ENCODE results near the gene LAMA3. TPM values are rescaled to one million over a fixed set of nuclear protein-coding genes. Genes with fewer than 3 reads are reported as not detected.

Gene LAMA3
- total RNA-seq, 1 donor, result 8.3 TPM

GRCh38 chr18:23982155-23983079, 293.2 kb downstream of the LAMA3 start:
- DNase-seq (ENCODE audit: insufficient read length, low spot score, missing footprints), result peak; percentile 72
- H3K4me3 ChIP-seq (ENCODE audit: insufficient read depth, low read length), result peak overlapping the region; percentile 47
- no peak for TF ChIP-seq CTCF (IDR thresholded peaks at IDR 0.05; ENCODE audit: extremely low read depth, low read depth, low read length)

GRCh38 chr18:23983112-23983511, 293.9 kb downstream of the LAMA3 start:
- H4K20me1 ChIP-seq (ENCODE audit: insufficient read depth, low read length), result no peaks in the 10 kb centered on the region
- peak overlapping the region; percentile 61 for H2AFZ ChIP-seq (ENCODE audit: low read length)
- DNase-seq (ENCODE audit: insufficient read length, low spot score, missing footprints), result no peak
- no peaks in the 10 kb centered on the region for H3K79me2 ChIP-seq (ENCODE audit: insufficient read depth, low read length)
- peak overlapping the region; percentile 67 for H3K27ac ChIP-seq (ENCODE audit: low read depth, low read length)
- H3K4me2 ChIP-seq (ENCODE audit: insufficient read depth, low read length), result peak overlapping the region; percentile 75
- no peaks in the 10 kb centered on the region for H3K36me3 ChIP-seq (ENCODE audit: insufficient read depth, low read length)
- no peaks in the 10 kb centered on the region for H3K9me3 ChIP-seq (ENCODE audit: low read depth, low read length)
- no peak overlapping the region for H3K4me3 ChIP-seq (ENCODE audit: insufficient read depth, low read length)
- no peak for TF ChIP-seq CTCF (IDR thresholded peaks at IDR 0.05; ENCODE audit: extremely low read depth, low read depth, low read length)
- peaks cover 14% of the 10 kb centered on the region for H3K4me1 ChIP-seq (ENCODE audit: insufficient read depth, low read length)
- H3K27me3 ChIP-seq (ENCODE audit: insufficient read depth, low read length), result no peaks in the 10 kb centered on the region

More at GRCh38 chr18:23982155-23983079, 293.2 kb downstream of the LAMA3 start:
- Histone ChIP-seq H2AFZ (ENCODE audit: low read length) (peak overlapping the region; percentile 61), H4K20me1 (ENCODE audit: insufficient read depth, low read length) (no peaks in the 10 kb centered on the region), H3K9me3 (ENCODE audit: low read depth, low read length) (no peaks in the 10 kb centered on the region), H3K36me3 (ENCODE audit: insufficient read depth, low read length) (no peaks in the 10 kb centered on the region), H3K4me1 (ENCODE audit: insufficient read depth, low read length) (peaks cover 14% of the 10 kb centered on the region), H3K4me2 (ENCODE audit: insufficient read depth, low read length) (peak overlapping the region; percentile 75), H3K27ac (ENCODE audit: low read depth, low read length) (peak overlapping the region; percentile 67), H3K79me2 (ENCODE audit: insufficient read depth, low read length) (no peaks in the 10 kb centered on the region), H3K27me3 (ENCODE audit: insufficient read depth, low read length) (no peaks in the 10 kb centered on the region)

GRCh38 chr18:23986600-23987359, 297.5 kb downstream of the LAMA3 start:
- no peaks in the 10 kb centered on the region for H3K9me3 ChIP-seq (ENCODE audit: low read depth, low read length)
- no peak overlapping the region for H2AFZ ChIP-seq (ENCODE audit: low read length)
- no peak for DNase-seq (ENCODE audit: insufficient read length, low spot score, missing footprints)
- no peak overlapping the region for H3K4me2 ChIP-seq (ENCODE audit: insufficient read depth, low read length)
- no peaks in the 10 kb centered on the region for H3K27me3 ChIP-seq (ENCODE audit: insufficient read depth, low read length)
- no peak overlapping the region for H3K27ac ChIP-seq (ENCODE audit: low read depth, low read length)
- no peaks in the 10 kb centered on the region for H4K20me1 ChIP-seq (ENCODE audit: insufficient read depth, low read length)
- H3K4me1 ChIP-seq (ENCODE audit: insufficient read depth, low read length), result peaks cover 13% of the 10 kb centered on the region
- H3K4me3 ChIP-seq (ENCODE audit: insufficient read depth, low read length), result no peak overlapping the region
- H3K36me3 ChIP-seq (ENCODE audit: insufficient read depth, low read length), result no peaks in the 10 kb centered on the region
- no peak for TF ChIP-seq CTCF (IDR thresholded peaks at IDR 0.05; ENCODE audit: extremely low read depth, low read depth, low read length)
- no peaks in the 10 kb centered on the region for H3K79me2 ChIP-seq (ENCODE audit: insufficient read depth, low read length)
